AG08395 (cell line): Measurements from ENCODE around the gene LRRC2.
"Not testable (repeated sequence)": the region's sequence is repeated elsewhere in the genome, so short reads cannot be mapped to it uniquely, and the experiment has no call there.

Experiments used
- DNase-seq: peaks from one replicate; pipeline ENCODE4 v3.0.0; 2012; ENCODE audit warnings: mixed read lengths, low spot score

Gene LRRC2

DNA sequence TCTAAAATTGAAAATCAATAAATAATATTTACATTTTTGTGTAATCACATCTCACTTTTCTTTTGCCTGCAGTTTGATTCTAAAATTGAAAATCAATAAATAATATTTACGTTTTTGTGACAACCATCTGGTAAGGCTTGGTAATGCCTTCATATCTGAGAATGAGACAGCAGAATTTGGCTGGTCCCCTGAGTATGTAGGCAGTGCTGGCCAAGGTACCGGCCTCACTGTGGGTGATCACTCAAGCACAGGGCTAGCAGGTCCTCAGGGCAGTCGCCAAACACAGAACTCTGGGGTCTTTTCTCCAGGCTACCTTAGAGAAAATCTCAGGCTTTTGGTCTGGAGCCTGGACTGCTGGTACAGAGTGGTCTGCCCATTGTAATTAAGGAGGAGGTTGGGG, 42.1 kb downstream of the LRRC2 start:
- no peak for DNase-seq

DNA sequence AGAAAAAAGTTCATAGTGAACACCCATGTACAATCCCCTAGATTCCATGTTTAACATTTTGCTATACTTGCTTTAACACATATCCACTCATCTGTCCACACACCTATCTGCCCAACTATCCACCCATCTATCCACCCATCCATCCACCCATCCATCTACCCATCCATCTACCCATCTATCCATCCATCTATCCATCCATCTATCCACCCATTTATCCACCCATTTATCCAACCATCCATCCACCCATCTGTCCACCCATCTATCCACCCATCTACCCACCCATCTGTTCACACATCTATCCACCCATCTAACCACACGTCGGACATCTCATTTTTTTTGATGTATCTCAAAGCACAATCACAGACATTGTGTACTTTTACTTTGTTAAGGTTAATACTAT, 42.5 kb downstream of the LRRC2 start:
- no peak for DNase-seq

DNA sequence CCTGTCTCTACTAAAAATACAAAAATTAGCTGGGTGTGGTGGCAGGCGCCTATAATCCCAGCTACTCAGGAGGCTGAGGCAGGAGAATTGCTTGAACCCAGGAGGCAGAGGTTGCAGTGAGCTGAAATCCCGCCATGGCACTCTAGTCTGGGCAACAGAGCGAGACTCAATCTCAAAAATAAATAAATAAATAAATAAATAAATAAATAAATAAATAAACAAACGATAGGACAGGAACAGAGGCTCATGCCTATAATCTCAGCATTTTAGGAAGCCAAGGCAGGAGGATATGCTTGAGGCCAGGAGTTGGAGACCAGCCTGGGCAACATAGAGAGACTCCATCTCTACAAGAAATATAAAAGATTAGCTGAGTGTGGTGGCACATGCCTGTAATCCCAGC, 43.9 kb downstream of the LRRC2 start:
- DNase-seq = not testable (repeated sequence)

DNA sequence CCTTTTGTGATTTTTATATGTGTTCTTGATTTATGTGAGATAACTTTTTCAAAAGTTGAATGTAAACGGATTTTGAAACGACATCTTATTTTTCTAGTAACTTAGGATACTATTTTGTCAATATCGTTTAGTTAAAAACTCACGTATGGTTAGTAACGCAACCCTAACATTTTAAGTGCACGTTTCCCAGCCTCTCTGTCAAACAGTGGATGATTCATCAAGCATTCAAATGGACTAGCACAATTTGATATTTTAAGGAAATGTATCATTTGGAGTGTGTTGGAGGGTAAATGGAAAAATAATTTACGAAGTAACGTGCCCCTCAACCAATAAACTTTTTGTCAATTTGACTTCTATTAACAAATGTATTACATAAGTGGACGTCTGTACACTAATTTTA, 45.0 kb downstream of the LRRC2 start:
- DNase-seq = no peak

DNA sequence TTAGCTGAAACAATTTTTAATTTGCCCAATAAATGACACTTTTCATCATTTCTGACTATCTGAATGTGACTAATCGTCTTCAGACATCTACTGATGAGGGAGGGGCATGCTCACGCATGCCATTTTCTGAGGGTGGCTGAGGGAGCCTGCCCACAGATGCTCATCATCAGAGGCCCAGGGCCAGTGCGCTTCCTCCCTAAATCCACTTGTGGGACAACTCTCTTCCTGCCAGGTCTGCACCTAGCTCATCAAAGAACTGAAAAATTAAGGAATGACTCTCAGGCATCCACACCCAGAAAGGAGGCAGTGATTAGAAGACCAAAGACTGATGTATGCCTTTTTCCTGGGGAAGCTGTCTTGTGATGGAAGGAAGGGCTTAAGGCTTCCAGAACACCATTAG, 45.6 kb downstream of the LRRC2 start:
- DNase-seq = no peak

DNA sequence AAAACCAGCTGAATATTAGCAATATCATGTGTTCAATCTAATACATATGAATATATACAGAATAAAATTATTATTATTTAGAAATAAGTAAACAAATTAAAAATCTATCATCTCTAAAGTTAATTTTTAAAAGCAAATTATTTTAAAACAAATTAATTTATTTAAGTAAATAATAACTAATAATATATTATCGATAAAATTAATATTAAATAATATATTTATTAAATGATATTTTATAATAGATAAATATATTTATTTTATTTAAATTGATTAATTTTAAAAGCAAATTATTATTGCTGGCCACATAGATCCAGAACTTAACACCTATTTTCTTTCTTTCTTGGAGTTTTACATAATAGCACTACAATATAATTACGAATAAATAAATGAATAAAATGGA, 46.1 kb downstream of the LRRC2 start:
- no peak for DNase-seq

DNA sequence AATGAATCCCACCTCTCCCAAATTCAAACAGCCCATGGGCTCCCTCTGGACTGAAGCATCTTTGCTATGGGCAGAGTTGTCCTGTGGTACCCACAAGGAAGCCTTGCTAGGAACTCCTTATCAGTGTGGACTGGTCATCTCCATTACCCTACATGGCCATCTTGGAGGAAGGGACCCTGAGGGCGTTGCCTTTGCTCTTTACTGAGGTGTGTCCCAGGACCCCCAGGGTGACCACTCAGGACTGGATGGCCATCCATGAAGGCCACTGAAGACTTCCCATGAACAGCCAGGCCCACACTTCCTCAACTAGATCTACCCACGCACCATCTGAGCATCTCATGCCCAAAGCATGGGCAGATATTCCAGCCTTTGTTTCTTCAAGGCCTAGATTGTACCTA, 48.3 kb downstream of the LRRC2 start:
- no peak for DNase-seq

DNA sequence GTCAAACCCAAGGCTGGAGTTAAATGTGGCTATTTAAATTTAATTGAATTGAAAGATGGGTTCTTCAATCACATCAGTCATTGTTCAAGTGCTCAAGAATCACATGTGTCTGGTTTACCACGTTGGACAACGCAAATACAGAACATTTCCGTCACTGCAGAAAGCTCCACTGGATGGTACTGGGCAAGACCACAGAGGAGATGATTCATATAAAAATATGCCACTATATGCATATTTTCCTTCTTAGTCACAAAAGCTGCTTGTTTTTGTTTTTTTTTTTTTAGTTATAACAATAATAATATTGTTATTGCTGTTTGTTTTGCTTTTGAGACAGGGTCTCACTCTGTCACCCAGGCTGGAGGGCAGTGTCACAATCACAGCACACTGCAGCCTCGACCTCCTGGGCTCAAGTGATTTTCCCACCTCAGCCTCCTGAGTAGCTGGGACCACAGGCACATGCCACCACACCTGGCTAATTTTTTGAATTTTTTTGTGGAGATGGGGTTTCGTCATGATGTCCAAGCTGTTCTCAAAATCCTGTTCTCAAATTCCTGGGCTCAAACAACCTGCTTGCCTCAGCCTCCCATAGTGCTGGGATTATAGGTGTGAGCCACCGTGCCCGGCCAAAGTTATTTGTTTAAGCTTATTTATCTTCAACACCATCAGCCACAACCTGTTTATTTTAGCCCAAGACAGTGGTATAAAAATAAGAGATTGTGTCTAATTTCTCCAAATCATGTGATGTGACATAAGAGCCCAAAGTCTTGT, 48.9 kb downstream of the LRRC2 start:
- DNase-seq = peak; percentile 81

DNA sequence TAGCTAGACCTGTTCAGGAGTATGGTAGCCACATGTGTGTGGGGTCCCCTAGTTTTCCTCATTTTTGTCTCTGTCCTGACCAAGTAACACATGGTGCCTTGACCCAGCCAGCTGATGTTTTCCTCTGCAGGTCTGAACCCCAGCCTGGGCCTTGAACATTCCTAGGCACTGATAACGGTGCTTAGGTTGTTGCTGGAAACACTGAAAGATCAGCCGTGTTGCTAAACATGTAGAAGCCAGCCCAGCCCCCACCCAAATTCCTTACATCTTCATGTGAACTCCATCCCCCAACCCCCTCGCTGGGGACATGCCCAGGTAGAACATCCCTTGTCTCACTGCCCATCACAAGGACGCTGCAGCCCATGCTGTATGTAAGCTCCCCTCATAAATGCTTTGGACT, 49.6 kb downstream of the LRRC2 start:
- no peak for DNase-seq

DNA sequence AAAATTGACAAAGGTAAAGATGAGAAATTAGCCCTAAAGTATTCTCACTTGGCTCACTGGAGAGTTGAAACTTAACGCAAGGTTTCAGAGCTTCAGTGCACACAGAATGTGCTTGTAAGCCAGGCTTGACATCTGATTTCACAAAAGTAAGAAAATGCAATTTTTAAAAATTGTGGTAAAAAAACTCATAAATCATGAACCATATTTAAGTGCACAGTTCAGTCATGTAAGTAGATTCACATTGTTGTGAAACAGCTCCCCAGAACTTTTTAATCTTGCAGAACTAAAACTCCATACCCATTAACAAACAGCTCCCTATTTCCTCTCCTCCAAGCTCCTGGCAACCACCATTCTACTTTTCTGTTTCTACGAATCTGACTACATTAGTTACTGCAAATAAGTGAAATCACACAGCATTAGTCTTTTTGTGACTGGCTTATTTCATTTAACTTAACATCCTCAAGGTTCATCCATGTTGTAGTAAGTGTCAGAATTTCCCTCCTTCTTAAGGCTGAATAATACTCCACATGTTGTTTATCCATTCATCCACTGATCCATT, 53.8 kb downstream of the LRRC2 start:
- DNase-seq = no peak

DNA sequence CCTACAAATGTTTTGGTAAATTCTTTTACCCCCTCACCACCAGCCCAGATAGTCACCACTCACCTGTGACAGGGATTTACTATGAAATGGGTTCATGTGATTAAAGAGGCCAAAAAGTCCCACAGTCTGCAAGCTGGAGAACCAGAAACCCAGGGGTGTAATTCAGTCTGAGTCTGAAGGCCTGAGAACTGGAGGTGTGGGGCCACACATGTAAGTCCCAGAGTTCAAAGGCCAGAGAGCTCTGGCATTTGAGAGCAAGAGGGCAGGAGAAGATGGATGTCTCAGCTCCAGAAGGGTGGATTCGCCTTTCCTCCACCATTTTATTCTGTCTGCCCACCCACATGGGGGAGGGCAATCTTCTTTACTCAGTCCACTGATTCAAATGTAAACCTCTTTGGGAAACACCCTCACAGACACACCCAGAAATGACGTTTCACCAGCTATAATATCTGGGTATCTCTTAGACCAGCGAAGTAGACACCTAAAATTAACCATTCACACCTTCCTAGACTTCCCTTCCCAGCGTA, 56.4 kb downstream of the LRRC2 start:
- DNase-seq = no peak

DNA sequence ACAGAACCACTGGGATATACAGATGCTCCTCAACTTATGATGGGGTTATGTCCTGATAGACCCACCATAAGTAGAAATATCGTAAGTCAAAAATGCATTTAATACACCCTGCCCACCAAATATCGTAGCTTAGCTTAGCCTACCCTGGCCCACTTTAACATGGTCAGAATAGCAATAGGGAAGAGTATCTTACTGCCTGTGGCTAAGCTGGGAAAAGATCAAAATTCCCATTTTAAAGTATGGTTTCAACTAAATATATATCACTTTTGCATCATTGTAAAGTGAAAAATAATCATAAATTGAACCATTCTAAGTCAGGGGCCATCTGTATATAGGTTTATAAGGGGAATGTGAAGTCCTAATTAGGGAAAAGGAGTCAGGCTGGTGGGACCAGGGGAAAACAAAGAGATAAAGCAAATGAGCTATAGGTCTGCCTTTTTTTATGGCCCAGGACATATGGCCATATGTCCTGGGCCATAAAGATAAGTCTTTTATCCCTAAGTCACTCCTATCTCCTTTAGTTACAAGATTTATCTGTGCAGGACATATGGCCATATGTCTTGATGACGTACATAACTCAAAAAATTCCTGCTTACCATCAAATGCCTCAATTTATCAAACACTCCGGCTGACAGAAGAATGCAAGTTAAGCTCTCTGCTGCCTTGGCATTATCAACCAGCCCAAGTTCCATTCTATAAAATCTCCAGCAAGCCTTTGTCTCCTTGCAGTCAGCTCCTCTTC, 57.1 kb downstream of the LRRC2 start:
- no peak for DNase-seq

DNA sequence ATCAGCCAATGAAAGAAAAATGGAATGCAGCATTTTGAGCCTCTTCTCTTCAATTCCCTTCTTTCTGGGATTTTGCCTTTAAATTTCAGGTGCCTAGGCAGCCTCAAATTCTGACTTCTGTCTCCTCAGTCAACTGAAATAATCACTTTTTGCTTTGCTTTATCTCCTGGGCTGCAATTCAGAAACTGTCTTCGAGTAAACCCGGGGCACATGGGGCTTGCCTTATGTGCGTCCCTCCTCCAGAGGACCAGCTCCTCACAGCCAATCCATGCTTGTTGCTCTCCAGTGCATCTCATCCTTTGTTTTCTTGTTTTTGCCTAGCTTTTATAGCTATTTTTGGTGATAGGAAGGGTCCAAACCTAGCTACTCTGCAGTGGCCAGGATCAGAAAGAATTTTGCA, 59.6 kb downstream of the LRRC2 start:
- DNase-seq = no peak

DNA sequence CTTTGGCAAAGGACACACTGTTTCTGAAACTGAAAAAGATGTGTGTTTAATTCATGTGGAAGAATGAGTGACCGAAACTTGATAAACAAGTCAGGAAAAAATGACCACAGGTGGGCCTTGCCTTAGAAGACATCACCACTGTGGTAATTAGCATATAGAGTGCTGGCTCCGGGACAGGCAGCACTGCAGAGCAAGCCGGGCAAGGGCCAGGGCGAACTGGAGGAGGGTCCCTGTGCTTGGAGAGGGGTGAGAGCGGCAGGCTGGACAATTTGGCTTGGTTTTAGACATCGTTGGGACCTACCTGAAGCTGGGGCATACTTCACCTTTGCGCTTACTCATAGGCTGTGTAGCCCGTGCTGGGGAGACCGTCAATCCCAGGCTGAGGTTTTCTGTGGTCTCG, 60.1 kb downstream of the LRRC2 start:
- DNase-seq = no peak

DNA sequence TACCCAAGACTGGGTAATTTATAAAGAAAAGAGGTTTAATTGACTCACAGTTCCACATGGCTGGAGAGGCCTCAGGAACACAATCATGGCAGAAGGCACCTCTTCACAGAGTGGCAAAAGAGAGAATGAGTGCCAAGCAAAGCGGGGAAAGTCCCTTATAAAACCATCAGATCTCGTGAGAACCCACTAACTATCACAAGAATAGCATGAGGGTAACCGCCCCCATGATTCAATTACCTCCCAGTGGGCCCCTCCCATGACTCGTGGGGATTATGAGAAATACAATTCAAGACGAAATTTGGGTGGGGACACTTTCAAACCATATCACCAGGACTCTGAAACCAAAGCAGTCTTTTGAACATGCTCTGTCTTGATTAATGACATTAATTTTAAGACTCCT, 61.3 kb downstream of the LRRC2 start:
- no peak for DNase-seq

DNA sequence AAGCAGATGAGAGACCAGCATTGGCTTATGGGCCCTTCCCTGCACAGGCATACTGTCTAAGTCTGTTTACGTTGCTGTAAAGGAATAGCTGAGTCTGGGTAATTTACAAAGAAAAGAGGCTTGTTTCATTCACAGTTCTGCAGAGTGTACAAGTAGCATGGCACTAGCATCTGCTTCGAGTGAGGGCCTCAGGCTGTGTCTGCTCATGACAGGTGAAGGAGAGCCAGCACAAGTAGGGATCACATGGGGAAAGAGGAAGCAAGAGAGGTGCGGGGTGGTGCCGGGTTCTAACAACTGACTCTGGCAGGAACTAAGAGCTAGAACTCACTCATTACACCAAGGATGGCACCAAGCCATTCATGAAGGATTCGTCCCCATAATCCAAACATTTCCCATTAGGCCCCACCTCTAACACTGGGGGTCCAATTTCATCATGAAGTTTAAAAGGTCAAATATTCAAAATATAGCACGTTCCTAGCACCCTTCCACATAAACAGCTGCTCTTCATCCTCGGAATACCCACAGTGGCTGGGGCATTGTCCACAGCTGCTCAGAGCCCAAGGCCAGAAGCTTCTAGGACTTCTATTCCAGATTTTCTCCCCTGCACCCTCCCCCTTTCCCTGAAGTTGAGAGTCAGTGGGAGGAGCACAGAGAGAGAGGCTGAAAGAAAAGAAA, 62.8 kb downstream of the LRRC2 start:
- no peak for DNase-seq

DNA sequence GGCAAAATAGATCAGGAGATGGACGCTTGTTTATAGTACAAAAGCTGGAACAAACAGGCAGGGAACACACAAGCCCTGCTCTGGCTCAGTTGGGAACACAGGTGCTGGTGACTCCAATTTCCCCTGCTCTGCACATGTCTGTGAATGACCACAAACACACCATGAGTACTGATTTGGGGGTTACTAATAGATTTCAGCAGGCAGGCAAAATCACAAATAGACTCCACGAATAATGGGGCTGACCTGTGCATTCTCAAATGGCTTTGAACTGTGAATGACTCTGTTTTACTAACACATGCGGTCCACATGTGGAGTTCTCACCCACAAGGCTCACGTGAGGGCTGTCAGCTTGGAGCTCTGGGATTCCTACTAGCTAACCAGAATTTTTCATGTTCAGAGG, 64.4 kb downstream of the LRRC2 start:
- peak; percentile 46 for DNase-seq

DNA sequence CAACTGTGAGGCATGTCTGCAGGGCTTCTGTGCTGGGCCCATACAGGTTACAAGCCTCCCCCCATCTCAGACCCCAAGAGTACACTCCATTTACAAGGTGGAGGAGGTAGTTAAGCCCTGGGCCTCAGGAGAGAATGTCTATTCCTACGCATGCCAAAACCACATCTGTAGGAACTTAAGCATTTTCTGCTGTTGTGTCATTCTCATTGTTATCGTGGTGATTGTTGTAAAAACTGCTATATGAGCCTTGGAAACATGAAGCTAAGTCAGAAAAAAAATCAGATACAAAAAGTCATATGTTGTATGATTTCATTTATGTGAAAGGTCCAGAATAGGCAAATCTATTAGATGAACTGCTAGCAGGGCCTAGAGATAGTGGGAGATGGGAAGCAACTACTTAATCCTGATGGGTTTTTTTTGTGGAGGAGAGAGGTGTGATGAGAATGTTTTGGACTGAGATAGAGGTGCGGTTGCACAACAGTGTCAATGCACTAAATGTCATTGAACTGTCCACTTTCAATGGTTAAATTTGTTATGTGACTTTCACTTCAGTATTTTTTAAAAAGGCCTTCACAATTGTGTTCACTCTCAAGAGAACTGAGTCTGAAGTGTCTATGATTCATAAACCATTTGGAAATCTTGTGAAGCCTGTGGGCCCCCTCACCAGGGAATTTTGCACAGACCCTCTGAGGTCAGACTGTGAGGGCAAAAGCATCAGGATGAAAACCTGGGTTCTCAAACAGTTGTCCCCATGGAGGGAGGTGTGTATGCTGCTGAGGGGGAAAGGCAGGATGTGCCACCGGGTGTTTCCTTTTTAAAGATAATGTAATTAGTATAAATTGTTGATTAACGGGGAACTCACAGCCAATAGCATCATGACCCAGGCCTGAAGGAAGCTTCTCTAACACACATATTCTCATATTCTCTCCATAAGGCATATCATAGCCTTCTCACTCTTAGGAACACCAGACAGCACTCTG, 65.2 kb downstream of the LRRC2 start:
- DNase-seq = peak; percentile 75

DNA sequence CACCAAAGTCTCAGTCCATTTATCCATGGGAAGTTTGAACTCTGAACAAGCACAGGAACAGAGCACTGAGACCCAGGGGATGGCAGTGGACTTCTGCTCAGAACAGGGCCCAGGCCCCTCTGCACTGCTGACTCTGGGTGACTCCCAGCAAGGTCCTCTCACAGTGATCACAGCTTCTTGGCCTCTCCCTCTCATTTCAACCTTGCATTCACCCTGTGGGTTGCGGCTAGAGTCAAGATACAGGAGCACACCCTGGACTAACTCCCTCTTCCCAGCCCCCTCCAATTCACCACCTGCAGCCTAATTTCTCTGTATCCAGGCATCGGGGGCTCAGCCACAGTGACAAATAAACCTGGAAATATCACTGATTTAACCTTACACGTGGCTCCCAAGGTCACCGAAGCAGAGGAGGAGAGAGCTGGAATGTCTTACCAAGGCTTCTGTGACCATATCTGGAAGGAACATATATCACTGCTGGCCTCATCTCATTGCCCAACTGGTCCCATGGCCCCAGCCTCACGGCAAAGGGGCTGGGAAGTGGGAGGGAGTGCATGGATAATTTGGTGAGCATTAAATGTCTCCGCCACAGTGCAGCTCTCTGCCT, 67.1 kb downstream of the LRRC2 start:
- DNase-seq = no peak

DNA sequence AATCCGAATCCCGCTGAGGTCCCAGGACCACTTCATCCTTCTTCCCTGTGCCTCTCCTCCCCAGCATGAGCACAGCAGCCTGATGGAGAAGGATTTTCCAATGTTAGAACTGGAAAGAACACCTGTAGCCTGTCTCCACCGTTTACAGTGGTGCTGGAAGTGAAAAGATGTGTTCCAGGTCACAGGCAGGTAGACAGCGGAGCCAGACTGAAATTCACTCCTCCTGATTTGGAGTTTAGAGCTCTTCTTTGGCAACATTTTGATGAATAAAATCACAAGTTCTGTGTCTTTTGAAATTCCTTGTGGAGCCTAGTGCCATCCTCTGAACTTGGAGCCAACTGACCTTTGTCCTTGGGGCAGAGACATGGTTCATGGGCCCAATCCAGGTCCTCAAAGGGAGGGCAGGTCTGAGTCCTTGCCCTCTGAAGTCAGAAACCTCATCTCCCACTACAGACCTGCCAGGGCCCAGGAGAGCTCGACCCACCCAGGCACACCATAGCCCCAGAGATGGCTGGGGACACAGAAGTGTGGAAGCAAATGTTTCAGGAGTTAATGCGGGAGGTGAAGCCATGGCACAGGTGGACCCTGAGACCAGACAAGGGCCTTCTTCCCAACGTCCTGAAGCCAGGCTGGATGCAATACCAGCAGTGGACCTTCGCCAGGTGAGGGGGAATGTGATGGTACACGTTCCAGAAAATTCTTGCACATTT, 68.4 kb downstream of the LRRC2 start, which contains the start of gene RTP3:
Gene RTP3 (plus strand): TSS at position 421 of the 710 bp plus-strand sequence. CDS start 87 bp downstream, at position 508.
- no peak for DNase-seq
